Progenitor cell of endocrine pancreas (in vitro differentiated cells): ENCODE data around the gene PFKFB2. TPM values are rescaled to one million over a fixed set of nuclear protein-coding genes. Genes with fewer than 3 reads are reported as not detected.

Experiments used
- DNase-seq: peaks from one replicate; pipeline ENCODE4 v3.0.0; 2021; ENCODE audit warnings: low spot score; ENCODE audit not compliant: unreplicated experiment
- H3K27ac Mint-ChIP-seq: 2 replicates; pipeline ENCODE4 v1.8.0; 2021; ENCODE audit warnings: mild to moderate bottlenecking, moderate library complexity, mixed read lengths
- H3K27me3 Mint-ChIP-seq: 2 replicates; pipeline ENCODE4 v1.8.0; 2021; ENCODE audit warnings: mixed read lengths
- H3K36me3 Mint-ChIP-seq: 2 replicates; pipeline ENCODE4 v1.8.0; 2022; ENCODE audit warnings: mixed read lengths; ENCODE audit not compliant: insufficient read depth
- H3K4me1 Mint-ChIP-seq: 2 replicates; pipeline ENCODE4 v1.8.0; 2021; ENCODE audit warnings: low read depth, mixed read lengths
- H3K4me3 Mint-ChIP-seq: 2 replicates; pipeline ENCODE4 v1.8.0; 2021; ENCODE audit warnings: low read depth, mild to moderate bottlenecking, moderate library complexity, mixed read lengths
- H3K9me3 Mint-ChIP-seq: 2 replicates; pipeline ENCODE4 v1.8.0; 2021; ENCODE audit warnings: low read depth, mixed read lengths
- total RNA-seq: library from RNA; stranded (reverse); gene quantifications from 2 replicates; pipeline ENCODE4 v1.2.1, GENCODE V29; 2021
- TF ChIP-seq, protein P1 (sequence below): fragments of 200-600 bp; sonication (generic); IDR thresholded peaks from one replicate; pipeline ENCODE4 v1.5.0; 2021; ENCODE audit warnings: antibody characterized with exemption, mild to moderate bottlenecking; ENCODE audit not compliant: unreplicated experiment

The PFKFB2 gene
- total RNA-seq, 1 donor from 2014 or later = 9.6 TPM

DNA sequence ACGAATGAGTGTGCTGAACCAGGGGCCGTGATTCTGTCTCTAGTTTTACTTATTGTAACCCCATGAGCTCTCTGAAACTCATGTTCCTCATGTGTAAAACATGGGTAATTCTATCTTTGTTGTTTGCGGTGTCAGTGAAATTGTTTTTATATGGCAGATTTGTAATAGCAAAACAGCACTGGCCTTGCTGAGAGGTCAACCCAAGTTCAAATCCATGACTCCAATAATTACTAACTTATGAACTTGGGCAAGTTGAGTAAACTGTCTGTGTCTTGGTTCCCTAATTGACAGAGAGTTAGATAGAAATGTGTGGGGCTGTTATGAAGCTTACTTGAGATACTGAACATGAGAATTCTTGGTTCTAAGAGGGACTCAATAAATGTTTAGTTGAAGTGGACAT lies 38.3 kb upstream of the PFKFB2 start:
- Mint-ChIP-seq H3K4me1 (peaks cover 6% of the 10 kb centered on the region), H3K9me3 (no peaks in the 10 kb centered on the region), H3K36me3 (no peaks in the 10 kb centered on the region), H3K27me3 (peaks cover 47% of the 10 kb centered on the region), H3K27ac (no peak overlapping the region), H3K4me3 (no peak overlapping the region)
- TF ChIP-seq, protein P1, sequence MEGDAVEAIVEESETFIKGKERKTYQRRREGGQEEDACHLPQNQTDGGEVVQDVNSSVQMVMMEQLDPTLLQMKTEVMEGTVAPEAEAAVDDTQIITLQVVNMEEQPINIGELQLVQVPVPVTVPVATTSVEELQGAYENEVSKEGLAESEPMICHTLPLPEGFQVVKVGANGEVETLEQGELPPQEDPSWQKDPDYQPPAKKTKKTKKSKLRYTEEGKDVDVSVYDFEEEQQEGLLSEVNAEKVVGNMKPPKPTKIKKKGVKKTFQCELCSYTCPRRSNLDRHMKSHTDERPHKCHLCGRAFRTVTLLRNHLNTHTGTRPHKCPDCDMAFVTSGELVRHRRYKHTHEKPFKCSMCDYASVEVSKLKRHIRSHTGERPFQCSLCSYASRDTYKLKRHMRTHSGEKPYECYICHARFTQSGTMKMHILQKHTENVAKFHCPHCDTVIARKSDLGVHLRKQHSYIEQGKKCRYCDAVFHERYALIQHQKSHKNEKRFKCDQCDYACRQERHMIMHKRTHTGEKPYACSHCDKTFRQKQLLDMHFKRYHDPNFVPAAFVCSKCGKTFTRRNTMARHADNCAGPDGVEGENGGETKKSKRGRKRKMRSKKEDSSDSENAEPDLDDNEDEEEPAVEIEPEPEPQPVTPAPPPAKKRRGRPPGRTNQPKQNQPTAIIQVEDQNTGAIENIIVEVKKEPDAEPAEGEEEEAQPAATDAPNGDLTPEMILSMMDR = no peak
- DNase-seq = no peak

DNA sequence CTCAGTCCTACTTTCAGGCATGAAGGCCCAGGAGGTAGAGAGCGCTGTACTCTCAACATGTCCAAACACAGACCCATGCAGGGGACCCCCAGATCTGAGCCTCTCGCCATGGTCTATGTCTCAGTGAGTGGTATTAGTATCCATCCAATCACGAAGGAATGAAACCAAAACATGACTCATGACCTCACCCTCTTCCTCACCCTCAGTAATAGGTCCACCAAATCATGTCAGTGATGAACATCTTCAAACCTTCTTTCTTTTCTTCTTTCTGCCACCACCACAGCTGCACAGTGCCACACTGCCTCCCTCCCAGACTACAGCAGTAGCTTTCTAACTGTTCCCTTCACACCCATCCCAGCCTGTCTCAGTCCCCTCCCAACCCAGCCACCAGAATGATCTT lies 37.3 kb upstream of the PFKFB2 start:
- Mint-ChIP-seq H3K4me3 (no peak overlapping the region), H3K36me3 (peaks cover 2% of the 10 kb centered on the region), H3K27me3 (peaks cover 44% of the 10 kb centered on the region), H3K27ac (no peak overlapping the region), H3K9me3 (no peaks in the 10 kb centered on the region), H3K4me1 (peaks cover 5% of the 10 kb centered on the region)
- TF ChIP-seq, protein P1 = no peak
- no peak for DNase-seq

- no peak overlapping the region for H3K27ac Mint-ChIP-seq
- H3K36me3 Mint-ChIP-seq = peaks cover 11% of the 10 kb centered on the region
- H3K4me1 Mint-ChIP-seq = peaks cover 10% of the 10 kb centered on the region
- TF ChIP-seq, protein P1 = no peak
- H3K4me3 Mint-ChIP-seq = no peak overlapping the region
- H3K9me3 Mint-ChIP-seq = no peaks in the 10 kb centered on the region
- no peak for DNase-seq
- peaks cover 27% of the 10 kb centered on the region for H3K27me3 Mint-ChIP-seq
Observed at GRCh38 chr1:207017615-207018559, 35.2 kb upstream of the PFKFB2 start.

DNA sequence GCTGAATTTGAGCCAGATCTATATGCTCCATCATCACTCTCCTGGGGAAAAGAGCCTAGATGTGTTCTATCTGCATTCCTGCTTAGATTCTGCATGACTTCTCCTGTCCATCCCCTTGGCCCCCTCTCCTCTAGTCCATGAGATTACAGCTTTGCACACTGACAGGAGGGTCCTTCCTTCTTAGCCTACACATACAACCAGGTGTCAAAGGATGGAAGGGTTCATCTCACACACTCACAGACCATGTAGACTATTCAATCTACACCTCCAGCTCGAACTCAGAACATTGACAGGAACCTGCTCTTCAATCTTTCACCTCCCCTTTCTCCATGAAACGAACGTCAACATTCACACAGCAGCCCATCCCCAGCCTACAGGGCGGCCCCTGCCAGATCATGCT lies 34.4 kb upstream of the PFKFB2 start:
- H3K4me3 Mint-ChIP-seq = no peak overlapping the region
- TF ChIP-seq, protein P1 = no peak
- no peak for DNase-seq
- H3K27ac Mint-ChIP-seq = no peak overlapping the region
- no peaks in the 10 kb centered on the region for H3K9me3 Mint-ChIP-seq
- peaks cover 10% of the 10 kb centered on the region for H3K4me1 Mint-ChIP-seq
- H3K36me3 Mint-ChIP-seq = peaks cover 15% of the 10 kb centered on the region
- peaks cover 21% of the 10 kb centered on the region for H3K27me3 Mint-ChIP-seq

- Mint-ChIP-seq H3K4me1 (peaks cover 13% of the 10 kb centered on the region), H3K27ac (no peak overlapping the region), H3K27me3 (peaks cover 19% of the 10 kb centered on the region), H3K4me3 (no peak overlapping the region), H3K36me3 (peaks cover 15% of the 10 kb centered on the region), H3K9me3 (no peaks in the 10 kb centered on the region)
- TF ChIP-seq, protein P1 = no peak
- no peak for DNase-seq
Observed at GRCh38 chr1:207019161-207019560, 33.9 kb upstream of the PFKFB2 start.
